HG03196 (cell line): Measurements from ENCODE around the gene IGLON5.

ENCODE experiments used
- ATAC-seq: cut with Tn5 transposase; IDR thresholded peaks from one replicate; pipeline ENCODE4 v1.9.1; 2021; ENCODE audit not compliant: unreplicated experiment

The IGLON5 gene

GRCh38 chr19:51317376-51317775 is 5.9 kb downstream of the IGLON5 start:
- no peak for ATAC-seq

GRCh38 chr19:51317968-51318367 is 6.5 kb downstream of the IGLON5 start:
- ATAC-seq: no peak

- ATAC-seq: no peak
Measured at GRCh38 chr19:51318687-51319648, 7.5 kb downstream of the IGLON5 start.

GRCh38 chr19:51319649-51320279 is 8.3 kb downstream of the IGLON5 start:
- no peak for ATAC-seq

GRCh38 chr19:51320280-51320657 is 8.8 kb downstream of the IGLON5 start:
- no peak for ATAC-seq

- ATAC-seq: no peak
Measured at GRCh38 chr19:51321799-51322198, 10.4 kb downstream of the IGLON5 start.

GRCh38 chr19:51323481-51324166 is 12.2 kb downstream of the IGLON5 start:
- ATAC-seq: no peak

GRCh38 chr19:51324167-51324481 is 12.7 kb downstream of the IGLON5 start:
- no peak for ATAC-seq

GRCh38 chr19:51325161-51325976 is 13.9 kb downstream of the IGLON5 start:
- ATAC-seq: no peak

GRCh38 chr19:51326216-51327065 is 15.0 kb downstream of the IGLON5 start:
- ATAC-seq: no peak

GRCh38 chr19:51327066-51328001 is 15.9 kb downstream of the IGLON5 start:
- ATAC-seq: no peak

GRCh38 chr19:51329411-51329810 is 18.0 kb downstream of the IGLON5 start:
- no peak for ATAC-seq

- no peak for ATAC-seq
Measured at GRCh38 chr19:51330366-51330765, 18.9 kb downstream of the IGLON5 start.

GRCh38 chr19:51331193-51331592 is 19.7 kb downstream of the IGLON5 start:
- no peak for ATAC-seq

- ATAC-seq: no peak
Measured at GRCh38 chr19:51331716-51332115, 20.3 kb downstream of the IGLON5 start.

- ATAC-seq: no peak
Measured at GRCh38 chr19:51333836-51334460, 22.5 kb downstream of the IGLON5 start.

- no peak for ATAC-seq
Measured at GRCh38 chr19:51337141-51337860, 25.9 kb downstream of the IGLON5 start.
